MV-4-11 (cell line): ENCODE measurements around the gene GPRIN3.

Experiments used
- DNase-seq: peaks from one replicate; lab custom pipeline; 2025; lab: John Stamatoyannopoulos, UW

Gene GPRIN3

DNA sequence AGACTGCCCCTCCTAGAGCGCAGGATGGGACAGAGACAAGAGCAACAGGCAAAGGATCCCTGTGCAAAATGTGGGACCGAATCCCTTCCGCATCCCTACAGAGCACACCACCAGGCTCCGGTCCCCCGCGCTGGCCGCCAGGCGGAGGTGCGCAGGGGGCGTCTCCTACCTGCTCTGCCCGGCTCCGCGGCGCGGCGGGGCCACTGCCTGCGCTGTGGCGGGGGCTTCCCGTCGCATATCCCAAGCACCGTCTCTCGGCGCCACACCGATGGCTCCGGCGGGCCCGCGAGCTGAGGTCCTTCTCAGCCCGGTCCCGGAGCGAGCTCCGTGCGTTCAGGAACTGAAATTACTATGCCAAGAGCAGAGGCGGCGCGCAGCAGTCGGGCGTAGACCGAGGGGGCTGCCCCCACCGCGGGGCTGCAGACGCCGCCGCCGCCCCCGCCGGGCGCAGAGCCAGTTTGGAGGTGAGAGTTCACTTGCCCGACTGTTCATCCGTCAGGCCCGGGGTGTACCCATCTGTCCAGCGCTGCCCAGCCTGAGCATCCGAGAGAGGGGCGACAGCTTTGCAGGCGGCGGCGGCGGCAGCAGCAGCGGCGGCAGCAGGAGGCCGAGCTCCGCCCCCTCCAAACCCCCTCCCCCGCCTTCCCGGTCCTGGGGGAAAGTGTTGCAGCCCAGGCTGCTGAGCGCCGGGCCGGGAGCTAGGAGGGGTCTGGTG, at the start of gene GPRIN3:
Gene GPRIN3, minus strand, starts transcription at position 355 of the 715 bp plus-strand sequence. CDS start 57,690 bp downstream, outside the sequence.
- DNase-seq = no peak

DNA sequence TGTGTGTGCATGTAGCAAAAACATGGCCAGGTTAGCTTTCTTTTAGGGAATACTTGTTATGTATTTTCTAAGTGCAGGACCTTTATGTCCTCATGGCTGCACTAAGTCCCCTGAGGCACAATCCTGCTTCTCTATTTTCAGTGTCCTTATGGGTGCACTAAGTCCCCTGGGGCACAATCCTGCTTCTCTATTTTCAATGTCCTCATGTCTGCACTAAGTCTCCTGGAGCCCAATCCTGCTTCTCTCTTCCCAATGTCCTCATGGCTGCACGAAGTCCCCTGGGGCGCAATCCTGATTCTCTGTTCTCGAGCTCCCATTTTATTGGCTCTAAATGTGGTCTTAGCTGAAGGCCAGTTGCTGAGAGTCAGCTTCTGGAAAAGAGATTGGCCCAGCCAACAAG, 49.7 kb upstream of the GPRIN3 start:
- peak; percentile 59 for DNase-seq

DNA sequence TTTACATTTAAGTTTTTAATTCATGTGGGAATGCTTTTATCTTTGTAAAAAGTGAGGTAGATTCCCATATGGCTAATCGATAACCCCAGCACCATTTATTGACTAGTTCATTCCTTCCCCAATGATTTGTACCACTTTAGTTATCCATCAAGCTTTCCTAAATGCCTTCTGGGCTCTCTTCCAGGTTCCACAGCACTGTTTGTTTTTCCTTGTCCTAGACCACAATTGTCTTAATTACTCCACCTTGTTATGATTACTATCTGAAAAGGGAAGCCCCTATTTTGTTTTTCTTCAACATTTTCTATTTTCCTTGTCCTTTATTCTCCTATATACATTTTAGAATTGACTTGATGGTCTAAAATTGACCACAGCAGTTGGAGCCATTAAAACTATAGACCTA, 48.5 kb upstream of the GPRIN3 start:
- no peak for DNase-seq

DNA sequence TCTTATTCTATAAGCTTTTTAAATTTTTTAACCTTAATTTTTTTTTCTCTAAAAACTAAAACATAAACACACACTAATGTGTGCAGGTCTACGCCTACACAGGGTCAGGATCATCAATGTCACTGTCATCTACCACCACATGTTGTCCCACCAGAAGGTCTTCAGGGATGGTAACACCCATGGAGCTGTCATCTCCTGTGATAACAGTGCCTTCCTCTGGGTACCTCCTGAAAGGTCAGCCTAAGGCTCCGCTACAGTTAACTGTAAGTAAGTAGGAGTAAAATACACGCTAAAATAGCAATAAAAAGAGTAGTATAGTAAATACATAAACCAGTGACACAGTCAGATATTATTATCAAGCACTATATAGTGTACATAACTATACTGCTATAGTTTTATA, 45.9 kb upstream of the GPRIN3 start:
- no peak for DNase-seq

DNA sequence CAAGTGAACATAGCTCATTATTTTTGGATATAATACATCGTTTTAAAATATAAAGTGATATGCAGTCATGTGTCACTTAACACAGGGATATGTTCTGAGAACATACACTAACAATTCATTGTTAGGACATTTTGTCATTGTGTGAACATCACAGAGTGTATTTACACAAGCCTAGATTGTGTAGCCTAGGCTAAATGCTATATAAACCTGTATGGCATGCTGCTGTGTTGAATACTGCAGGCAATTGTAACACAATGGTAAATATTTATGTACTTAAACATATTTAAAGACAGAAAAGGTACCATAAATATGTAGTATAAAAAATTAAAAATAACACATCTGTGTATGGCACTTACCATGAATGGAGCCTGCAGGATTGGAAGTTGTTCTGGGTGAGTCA, 44.9 kb upstream of the GPRIN3 start:
- DNase-seq = no peak

DNA sequence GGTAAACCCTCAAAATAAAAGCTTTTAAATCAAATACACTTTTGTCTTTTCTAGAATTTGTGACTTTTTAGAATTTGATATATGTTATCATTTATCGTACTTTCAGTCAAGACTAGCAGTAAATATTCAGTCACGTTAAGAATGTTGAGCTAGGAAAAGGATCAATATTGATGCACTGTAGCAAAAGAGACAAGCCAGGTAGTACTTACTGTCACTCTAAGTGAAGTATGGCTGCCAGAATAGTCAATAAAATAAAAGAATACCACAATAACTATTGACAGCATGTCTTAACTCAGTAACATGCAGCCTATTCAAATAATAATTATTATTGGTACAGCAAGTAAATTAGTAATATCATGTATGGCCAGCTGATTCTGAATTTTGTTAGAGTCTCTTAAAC, 43.6 kb upstream of the GPRIN3 start:
- DNase-seq = no peak

DNA sequence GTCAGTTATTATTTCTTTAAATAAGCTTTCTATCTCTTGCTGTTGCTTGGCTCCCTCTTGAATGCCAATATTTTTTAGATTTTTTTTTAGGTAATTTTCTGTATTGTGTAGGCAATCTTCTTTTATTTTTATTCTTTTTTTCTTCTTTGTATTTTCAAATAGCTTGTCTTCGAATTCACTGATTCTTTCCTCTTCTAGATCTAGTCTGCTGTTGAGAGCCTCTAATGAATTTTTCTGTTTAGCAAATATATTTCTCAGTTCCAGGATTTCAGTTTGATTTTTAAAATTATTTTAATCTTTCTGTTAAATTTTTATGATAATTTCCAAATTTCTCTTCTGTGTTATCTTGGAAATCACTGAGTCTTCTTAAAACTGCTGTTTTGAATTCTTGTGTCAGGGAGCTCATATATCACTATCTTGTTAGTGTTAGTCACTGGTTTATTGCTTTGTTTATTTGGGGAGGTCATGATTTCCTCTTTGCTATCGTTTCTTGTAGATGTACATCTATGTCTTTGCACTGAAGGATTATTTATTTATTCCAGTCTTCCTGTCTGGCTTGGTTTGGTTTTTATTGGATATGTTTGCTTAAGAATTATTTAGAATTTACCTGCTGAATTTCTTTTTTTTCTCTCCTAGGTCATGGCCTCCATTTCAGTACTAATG, 39.9 kb upstream of the GPRIN3 start:
- DNase-seq = no peak

DNA sequence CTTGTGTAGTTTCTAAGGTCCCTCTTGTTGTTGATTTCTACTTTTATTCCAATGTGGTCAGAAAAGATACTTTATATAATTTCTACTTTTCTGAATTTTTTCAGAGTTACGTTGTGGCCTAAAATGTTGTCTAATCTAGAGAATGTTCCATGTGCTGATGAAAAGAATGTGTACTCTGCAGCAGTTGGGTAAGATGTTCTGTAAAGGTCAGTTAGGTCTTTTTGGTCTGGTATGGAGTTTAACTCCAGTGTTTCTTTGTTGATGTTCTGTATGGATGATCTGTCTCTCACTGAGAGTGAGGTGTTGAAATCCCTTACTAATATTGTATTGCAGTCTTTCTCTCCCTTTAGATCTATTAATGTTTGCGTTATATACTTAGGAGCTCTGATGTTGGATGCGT, 37.0 kb upstream of the GPRIN3 start:
- no peak for DNase-seq

DNA sequence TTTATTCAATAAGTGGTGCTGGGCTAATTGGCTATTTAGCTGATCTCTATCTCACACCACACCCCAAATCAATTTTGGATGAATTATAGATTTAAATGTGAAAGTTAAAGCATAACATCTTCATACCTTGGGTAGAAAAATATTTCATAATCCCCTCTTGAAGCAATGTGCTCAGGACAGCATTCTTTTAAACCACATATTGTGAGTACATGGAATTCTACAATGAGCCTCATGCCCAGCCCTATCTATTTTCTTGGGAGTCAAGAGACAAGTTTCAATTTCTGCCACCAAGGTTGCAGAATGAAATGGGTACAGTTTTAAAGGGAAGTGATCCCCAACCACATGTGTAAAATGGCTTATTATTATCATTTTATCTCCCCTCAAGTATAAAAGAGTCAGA, 30.6 kb upstream of the GPRIN3 start:
- DNase-seq = peak; percentile 31

DNA sequence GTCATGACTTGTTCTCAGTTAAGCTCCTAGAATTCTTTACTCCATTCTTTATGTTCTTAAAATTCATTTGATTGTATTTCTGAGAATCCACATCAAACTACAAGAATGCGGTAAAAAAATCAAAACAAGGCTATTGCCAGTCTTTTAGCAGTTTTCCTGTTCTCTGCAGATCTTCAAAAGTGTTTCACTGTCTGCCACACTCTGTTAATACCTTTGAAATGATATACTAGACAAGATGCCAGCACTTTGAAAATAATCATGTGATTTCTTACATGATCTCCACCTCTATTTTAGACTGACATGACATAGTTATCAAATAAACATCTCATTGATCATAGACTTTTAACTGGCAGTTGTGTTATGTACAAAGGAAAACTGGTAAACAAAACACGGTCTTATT, 30.1 kb upstream of the GPRIN3 start:
- no peak for DNase-seq

DNA sequence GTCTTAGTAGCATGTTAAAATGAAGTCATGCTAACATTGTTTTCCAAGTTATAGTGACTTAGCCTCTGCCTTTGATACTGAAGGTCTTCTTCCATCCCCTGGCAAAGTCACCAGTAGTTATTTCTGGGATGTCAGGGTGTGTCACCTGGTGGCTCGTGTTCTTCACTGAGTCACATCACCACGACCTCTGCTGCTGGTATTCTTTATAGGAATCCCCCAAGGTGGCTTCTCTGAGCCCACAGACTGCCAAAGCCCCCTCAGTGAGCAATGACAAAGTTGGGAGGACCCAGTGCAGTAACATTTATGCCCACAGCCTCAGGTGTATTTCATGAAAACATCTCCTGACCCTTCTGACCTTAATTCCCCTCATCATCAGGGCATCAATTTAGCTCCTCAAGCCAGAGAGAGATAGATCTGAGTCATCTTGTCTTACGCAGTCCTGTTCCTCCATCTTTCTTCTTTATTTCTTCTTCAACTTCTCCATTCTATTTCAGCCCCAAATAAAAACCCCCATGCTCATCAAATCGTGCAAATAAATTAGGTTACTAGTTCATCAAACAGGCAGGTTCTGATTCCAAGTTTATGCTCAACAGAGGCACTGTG, 29.3 kb upstream of the GPRIN3 start:
- DNase-seq = peak; percentile 2

DNA sequence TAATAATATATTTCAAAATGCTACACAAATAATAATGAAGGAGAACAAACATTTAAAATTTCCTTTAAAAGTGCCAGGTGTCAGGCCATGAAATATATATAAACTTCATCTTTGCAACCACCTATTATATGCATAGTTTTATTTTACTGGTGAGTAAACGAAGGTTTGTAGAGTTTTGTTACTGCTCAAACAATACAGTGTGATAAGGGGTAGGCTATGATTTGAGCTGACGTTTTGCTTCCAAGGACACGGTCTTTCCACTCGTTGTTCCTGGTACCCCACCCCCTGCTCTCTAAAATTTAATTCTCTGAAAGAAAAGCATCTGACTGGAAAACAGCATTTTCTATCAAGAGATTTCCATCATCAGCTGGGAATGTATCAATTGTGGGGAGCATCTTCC, 27.2 kb upstream of the GPRIN3 start:
- DNase-seq = no peak

DNA sequence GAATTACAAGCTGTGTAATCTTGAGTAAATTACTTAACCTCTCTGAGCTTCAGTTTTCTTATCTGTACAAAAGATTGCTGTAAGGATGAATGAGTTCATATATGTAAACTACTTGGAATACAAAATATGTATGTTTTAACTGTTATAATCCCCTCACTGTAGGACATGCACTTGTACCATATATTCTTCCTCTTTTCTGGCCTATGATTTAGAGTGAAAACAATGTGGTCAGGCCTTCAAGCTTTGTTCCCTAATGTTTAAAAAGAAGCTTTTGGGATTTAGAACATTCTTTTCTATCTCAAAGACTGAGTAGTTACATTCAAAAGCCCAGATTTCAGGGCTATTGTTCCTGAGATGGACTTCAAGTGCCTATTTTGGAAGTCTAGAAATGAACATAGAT, 26.7 kb upstream of the GPRIN3 start:
- DNase-seq = peak; percentile 82

DNA sequence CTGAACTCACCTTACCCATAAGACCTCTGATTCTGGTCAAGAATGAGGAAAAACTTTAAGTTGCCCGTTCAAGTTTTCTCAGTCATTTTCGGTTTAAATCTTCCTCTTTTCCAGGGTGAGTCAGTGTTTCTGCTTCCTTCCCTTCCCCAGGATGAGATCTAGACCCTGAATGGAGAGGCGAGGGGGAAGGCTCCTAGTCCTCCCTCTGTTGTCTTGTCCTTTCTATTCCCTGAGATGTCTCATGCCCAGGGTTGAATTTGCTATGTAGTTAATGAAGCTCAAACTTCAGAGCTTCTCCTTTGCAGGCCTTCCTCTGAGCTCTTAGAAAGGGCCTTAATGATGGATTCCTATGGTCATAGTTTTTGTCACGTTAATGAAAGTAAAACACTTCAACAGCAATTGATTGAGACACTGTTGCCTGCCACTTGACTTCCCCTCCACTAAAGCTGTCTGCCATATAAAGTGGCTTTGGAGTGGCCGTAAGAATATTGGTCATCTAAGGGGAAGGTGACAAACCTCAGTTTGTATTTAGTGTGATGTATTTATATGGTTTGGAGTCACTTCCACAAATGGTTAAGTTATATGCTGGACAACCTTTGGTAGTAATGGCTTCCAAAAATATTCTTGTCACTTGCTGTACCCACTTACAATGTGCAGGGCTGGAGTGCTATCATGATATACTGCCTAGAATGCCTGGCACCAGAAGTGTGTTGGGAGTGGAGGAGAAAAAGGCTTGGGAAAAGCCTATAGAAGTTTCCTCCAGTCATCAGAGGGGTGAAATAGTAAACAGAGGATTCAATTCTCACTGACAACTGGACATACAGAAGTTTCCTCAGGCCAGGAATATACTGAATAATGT, 24.3 kb upstream of the GPRIN3 start:
- peak; percentile 62 for DNase-seq

DNA sequence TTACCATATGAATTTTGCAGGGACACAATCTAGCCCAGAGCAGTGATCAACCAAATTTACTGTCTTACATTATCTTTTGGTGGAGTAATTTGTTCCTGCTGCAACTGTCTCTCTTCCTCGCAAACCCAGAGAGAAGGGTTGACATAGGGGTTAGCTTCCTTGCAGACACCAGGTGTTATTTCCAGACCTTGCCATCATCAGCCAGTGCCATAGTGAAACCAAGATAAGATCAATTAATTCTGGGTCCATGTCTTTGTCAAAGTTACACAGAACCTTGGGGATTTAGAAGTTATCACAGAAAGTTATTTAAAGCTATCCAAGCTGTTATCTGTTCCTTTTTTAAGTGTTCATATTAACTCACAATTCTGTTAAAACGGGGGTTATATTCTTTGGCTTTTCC, 23.6 kb upstream of the GPRIN3 start:
- DNase-seq = peak; percentile 40

DNA sequence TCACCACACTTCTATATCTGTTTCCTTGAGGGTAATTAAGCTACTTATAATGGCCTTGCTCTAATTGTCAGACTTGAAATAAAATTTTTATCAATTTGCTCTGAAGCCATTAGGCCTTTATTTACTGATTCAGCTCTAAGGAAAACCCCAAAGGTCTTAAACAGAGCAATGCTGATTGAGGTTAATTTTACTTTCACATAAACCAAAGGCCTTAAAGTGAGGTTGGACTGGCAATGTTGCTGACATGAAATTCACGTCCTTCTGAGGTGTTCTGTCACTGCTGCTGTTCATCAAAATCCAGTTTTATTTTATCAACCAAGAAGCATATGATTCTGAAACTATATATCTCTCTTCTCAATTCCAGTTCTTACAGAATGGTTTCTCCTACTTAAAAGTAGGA, 21.7 kb upstream of the GPRIN3 start:
- no peak for DNase-seq

DNA sequence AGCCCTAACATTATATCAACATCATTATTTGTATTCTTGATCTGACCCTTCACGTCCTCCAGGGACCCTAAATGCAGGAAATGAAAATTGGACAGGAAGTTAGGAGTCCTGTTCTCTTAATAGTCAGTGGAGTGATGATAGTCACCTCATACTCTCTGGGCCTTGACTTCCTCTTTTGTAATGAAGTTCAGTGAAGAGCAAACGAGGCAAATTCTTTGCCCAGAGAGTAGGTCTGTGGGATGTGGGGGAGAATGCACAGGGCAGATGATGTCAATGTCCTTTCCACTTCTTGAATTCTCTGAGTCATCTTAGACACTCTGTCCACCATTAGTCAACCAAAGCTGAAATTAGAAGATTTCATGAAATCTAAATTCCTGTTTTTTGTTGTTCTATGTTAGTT, 17.1 kb upstream of the GPRIN3 start:
- peak; percentile 98 for DNase-seq

DNA sequence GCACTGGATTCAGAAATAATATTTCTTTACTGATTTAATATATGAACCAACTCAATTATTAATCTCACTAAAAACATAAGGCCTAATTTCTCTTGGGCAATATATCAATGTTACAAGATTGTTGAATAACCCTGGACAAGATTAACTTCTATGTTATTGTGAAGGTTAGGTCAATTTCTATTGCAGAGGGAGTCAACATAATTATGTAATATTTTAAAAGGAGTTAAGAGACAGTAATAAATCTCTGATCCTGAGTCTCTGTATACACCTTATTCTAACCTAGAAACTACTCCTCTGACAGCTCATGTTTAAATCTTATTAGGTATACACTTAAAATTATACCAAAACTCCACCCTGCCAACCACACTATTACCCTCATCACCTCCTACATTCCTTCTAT, 15.1 kb upstream of the GPRIN3 start:
- DNase-seq = no peak

DNA sequence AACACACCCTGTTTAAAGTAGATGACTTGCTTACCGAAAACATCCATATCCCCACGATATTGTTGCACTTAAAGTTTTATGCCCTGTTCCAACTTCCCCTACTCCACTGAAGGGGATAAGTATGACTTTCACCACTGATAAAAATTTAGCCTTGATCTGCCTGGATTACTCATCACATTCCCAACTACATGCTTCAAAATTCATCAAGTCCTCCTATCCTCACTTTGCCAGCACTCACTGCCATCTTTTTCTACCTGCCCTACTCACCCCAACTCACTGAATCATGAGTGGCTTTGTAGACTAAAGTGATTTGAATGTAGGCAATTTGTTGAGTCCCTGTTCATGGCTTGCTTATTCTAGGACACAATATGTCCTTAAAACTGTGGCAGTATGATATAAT, 12.2 kb upstream of the GPRIN3 start:
- no peak for DNase-seq

DNA sequence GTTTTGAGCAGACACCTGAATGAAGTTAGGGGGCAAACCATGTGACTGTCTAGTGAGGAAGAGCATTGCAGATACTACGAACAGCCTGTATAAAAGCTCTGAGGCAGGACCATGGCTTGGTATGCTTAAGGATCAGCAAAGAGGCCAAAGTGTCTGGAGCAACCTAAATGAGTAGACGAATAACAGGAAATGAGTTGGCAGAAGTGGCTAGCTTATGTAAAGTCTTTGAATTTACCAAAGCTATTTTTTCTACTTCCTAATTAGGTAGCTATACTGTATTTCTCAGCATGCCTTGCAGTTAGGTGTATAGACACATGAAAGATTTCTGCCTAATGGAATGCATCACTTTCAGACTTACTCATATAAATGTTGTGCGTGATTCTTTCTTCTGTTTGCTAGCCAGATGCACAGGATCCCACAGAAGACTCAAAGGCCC, 9.3 kb upstream of the GPRIN3 start:
- DNase-seq = peak; percentile 81

DNA sequence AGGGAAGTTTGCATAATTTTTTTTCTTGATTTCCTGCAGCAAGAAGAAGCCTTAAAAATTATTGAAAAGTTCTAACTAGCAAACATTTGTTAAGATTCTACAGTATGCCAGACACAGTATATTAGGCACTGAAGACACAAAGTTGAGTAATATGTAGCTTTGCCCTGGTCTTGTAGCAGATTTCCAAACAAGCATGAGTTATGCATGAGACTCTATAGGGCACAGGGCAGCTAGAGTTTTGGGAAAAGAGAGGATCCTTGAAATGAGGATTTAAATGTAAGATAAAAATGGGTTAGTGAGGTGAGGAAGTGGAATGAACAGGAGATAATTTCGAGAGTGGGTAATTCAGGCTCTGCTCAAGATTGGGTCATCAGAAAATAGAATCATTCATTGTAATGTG, 8.6 kb upstream of the GPRIN3 start:
- peak; percentile 9 for DNase-seq

DNA sequence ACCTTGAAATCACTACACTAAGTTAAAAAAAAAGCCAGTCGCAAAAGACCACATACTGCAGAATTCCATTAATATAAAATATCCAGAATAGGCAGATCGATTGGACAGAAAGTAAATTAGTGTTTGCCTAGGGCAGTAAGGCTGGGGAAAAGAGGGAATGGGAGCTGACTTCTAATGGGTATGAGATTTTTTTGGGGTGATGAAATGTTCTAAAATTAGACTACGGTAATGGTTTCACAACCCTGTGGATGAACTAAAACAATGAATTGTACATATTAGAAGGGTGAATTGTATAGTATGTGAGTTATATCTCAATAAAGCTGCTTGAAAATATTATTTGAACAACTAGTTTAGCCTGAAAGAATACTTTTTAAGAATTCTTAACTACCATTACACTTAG, 6.7 kb upstream of the GPRIN3 start:
- peak; percentile 29 for DNase-seq

DNA sequence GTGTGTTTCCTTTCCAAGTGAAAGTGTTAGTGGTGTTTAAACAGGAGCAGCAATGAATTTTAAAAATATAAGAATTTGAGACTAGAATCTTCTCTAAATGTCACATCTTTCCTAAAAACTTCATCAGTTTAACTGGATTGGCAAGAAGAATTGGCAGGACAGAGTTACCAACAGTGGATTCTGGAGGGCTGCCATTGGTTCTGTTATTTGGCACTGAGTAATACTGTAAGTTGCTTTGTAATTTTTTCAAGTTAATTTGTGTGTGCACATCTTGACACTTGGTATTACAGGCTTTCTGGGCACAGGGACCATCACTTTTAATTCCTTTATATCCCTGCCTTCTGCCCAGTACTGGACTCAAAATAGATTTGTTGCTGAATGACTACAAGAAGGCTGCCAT, 4.5 kb upstream of the GPRIN3 start:
- no peak for DNase-seq
